ENCODE results near the gene PTGR1. TPM values are rescaled to one million over a fixed set of nuclear protein-coding genes. Genes with fewer than 3 reads are reported as not detected.
"Not testable (repeated sequence)": the region's sequence is repeated elsewhere in the genome, so short reads cannot be mapped to it uniquely, and the experiment has no call there.

The PTGR1 gene
- total RNA-seq, 4 donors from 2014 or later = 0.77 to 71.1 (median 42.0) TPM

- H3K36me3 ChIP-seq = no peaks in the 10 kb centered on the region
- intact Hi-C loops (cut with DNase I; ENCODE audit: low total_unique reads) = no loop called here
- H3K27ac ChIP-seq = no peak overlapping the region
- no peaks in the 10 kb centered on the region for H3K27me3 ChIP-seq
- TF ChIP-seq CTCF (IDR thresholded peaks at IDR 0.05) (no peak), POLR2A (IDR thresholded peaks at IDR 0.05) (no peak)
- no peak overlapping the region for H3K4me3 ChIP-seq
- no peaks in the 10 kb centered on the region for H3K9me3 ChIP-seq
- no peaks in the 10 kb centered on the region for H3K4me1 ChIP-seq
- no peak for DNase-seq
These were observed 10.6 kb downstream of the PTGR1 start for GRCh38 chr9:111588846-111589245.

DNA sequence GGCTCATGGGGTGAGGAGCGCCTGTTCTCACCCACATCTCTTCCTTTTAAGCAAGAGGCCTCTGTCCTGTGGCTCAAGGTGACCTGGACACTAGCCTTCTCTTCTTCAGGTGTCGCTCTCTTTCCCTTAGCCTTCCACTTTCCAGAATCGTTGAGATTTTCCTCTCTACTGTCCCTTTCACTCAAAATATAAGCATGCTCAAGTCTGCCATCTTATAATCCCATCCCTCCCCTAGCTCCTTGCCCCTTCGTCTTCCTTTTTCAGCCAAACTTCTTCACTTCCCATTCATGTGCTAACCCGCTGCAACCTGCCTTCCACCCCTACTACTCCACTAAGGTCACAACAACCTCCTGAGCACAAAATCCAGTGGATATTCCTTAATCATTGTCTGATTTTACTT, 13.1 kb downstream of the PTGR1 start:
- H3K36me3 ChIP-seq = no peaks in the 10 kb centered on the region
- TF ChIP-seq CTCF (IDR thresholded peaks at IDR 0.05) (no peak), POLR2A (IDR thresholded peaks at IDR 0.05) (no peak)
- intact Hi-C loops (cut with DNase I; ENCODE audit: low total_unique reads) = no loop called here

DNA sequence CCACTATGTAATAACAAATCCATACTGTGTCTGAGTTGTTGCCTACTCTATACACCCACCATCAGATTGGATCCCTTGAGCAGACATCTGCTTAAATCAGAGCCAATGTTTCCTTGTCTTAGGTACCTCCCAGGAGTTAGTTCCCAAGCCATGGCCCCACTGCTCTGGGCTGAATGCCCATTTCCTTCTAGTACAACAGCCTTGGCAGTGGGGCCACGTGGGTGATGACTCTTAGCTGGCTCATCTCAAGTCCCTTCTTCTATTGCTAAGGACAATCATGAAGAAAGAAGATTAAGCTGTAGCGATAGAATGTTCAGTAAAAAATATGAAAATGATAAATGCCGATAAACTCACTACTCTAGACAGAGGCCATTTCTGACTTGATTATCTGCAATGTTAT, 16.6 kb downstream of the PTGR1 start:
- H3K4me3 ChIP-seq = no peak overlapping the region
- H3K4me1 ChIP-seq = no peaks in the 10 kb centered on the region
- no peaks in the 10 kb centered on the region for H3K27me3 ChIP-seq
- intact Hi-C loops (cut with DNase I; ENCODE audit: low total_unique reads) = no loop called here
- H3K9me3 ChIP-seq = no peaks in the 10 kb centered on the region
- TF ChIP-seq POLR2A (IDR thresholded peaks at IDR 0.05) = no peak
- no peak for TF ChIP-seq CTCF (IDR thresholded peaks at IDR 0.05)
- no peak for DNase-seq
- no peaks in the 10 kb centered on the region for H3K36me3 ChIP-seq
- H3K27ac ChIP-seq = no peak overlapping the region

More for the DNA sequence above, 13.1 kb downstream of the PTGR1 start:
- H3K9me3 ChIP-seq = no peaks in the 10 kb centered on the region
- H3K4me1 ChIP-seq = no peaks in the 10 kb centered on the region
- no peak overlapping the region for H3K4me3 ChIP-seq
- H3K27me3 ChIP-seq = no peaks in the 10 kb centered on the region
- DNase-seq = no peak
- no peak overlapping the region for H3K27ac ChIP-seq

- peaks cover 0 to 2% of the 10 kb centered on the region in 2 donors for H3K36me3 ChIP-seq
- H3K27ac ChIP-seq = no peak overlapping the region
- H3K4me1 ChIP-seq = no peaks in the 10 kb centered on the region
- intact Hi-C loops (cut with DNase I; ENCODE audit: low total_unique reads) = no loop called here
- H3K9me3 ChIP-seq = peaks cover 0 to 7% of the 10 kb centered on the region in 2 donors
- H3K27me3 ChIP-seq = no peaks in the 10 kb centered on the region
- TF ChIP-seq POLR2A (IDR thresholded peaks at IDR 0.05) = no peak
- TF ChIP-seq CTCF (IDR thresholded peaks at IDR 0.05) = no peak
- H3K4me3 ChIP-seq = no peak overlapping the region
- DNase-seq = peak in 1 of 2 donors; percentile 26
These were observed 26.4 kb downstream of the PTGR1 start for GRCh38 chr9:111572950-111573604.

- peaks cover 0 to 10% of the 10 kb centered on the region in 2 donors for H3K9me3 ChIP-seq
- H3K27ac ChIP-seq; H3K36me3 ChIP-seq; H3K27me3 ChIP-seq; DNase-seq; H3K4me3 ChIP-seq; H3K4me1 ChIP-seq; intact Hi-C loops (cut with DNase I; ENCODE audit: low total_unique reads): not testable (repeated sequence)
These were observed 31.3 kb downstream of the PTGR1 start for GRCh38 chr9:111568127-111568526.

DNA sequence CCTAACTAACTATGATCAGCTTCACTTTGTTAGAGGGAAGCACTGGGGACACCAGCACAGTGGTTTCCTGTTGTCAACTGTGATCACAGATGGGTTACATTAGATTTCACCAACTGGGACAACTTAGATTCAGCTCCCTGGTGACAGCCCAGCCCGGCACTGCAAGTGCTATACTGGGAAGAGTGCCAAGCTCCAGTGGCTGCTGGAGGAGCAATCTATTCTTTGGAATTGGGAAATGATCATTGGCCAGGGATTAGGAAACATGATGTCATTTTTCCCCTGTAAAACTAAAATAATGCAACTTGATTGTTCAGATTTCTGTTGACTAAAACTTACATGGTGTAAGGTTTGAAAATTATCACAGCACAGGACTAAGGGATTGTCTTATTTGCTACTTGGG, 33.2 kb downstream of the PTGR1 start:
- Histone ChIP-seq H3K36me3 (no peaks in the 10 kb centered on the region), H3K9me3 (peaks cover 0 to 10% of the 10 kb centered on the region in 2 donors), H3K4me3 (no peak overlapping the region), H3K27ac (no peak overlapping the region), H3K4me1 (no peaks in the 10 kb centered on the region), H3K27me3 (no peaks in the 10 kb centered on the region)
- intact Hi-C loops (cut with DNase I; ENCODE audit: low total_unique reads) = no loop called here
- no peak for DNase-seq
- TF ChIP-seq CTCF (IDR thresholded peaks at IDR 0.05) (no peak), POLR2A (IDR thresholded peaks at IDR 0.05) (no peak)

Measured in uterus (tissue), 4 donors.